WTC11 (cell line): ENCODE data around the gene TOX2. TPM values are rescaled to one million over a fixed set of nuclear protein-coding genes. Genes with fewer than 3 reads are reported as not detected.

ENCODE experiments used
- ATAC-seq: fragments of 200-7000 bp; cut with Tn5 transposase; 2 replicates; pipeline ENCODE4 v1.10.0; 2021; ENCODE audit warnings: mild to moderate bottlenecking, moderate library complexity
- CTCF ChIA-PET: fragments of 300-600 bp; sonication (Branson Sonifier 250); formaldehyde crosslinking; loops from one replicate; lab custom pipeline; 2021; ENCODE audit warnings: antibody characterized with exemption; lab: Charles Lee
- POLR2A ChIA-PET: fragments of 350-600 bp; sonication (Branson Sonifier 250); formaldehyde crosslinking; loops from one replicate; lab custom pipeline; 2021; ENCODE audit warnings: antibody characterized with exemption; lab: Charles Lee
- DNase-seq: peaks from one replicate; pipeline ENCODE4 v3.0.0; 2021; ENCODE audit warnings: low spot score
- H3K27ac Mint-ChIP-seq: 2 replicates; pipeline ENCODE4 v1.8.0; 2021; ENCODE audit warnings: mixed read lengths
- H3K27me3 Mint-ChIP-seq: 2 replicates; pipeline ENCODE4 v1.8.0; 2021; ENCODE audit warnings: low read depth, mild to moderate bottlenecking, moderate library complexity, mixed read lengths
- H3K36me3 Mint-ChIP-seq: 2 replicates; pipeline ENCODE4 v1.8.0; 2021; ENCODE audit warnings: mixed read lengths
- H3K4me1 Mint-ChIP-seq: 2 replicates; pipeline ENCODE4 v1.8.0; 2022; ENCODE audit warnings: mixed read lengths
- H3K4me3 Mint-ChIP-seq: 2 replicates; pipeline ENCODE4 v1.8.0; 2021; ENCODE audit warnings: mild to moderate bottlenecking, moderate library complexity, mixed read lengths
- H3K9me3 Mint-ChIP-seq: 2 replicates; pipeline ENCODE4 v1.8.0; 2021; ENCODE audit warnings: mixed read lengths
- AR ChIP-seq: fragments of 250-450 bp; sonication (Bioruptor Pico); IDR thresholded peaks from 2 replicates; pipeline ENCODE4 v1.9.0; 2021; ENCODE audit warnings: mild to moderate bottlenecking
- ATF3 ChIP-seq: sonication (generic); formaldehyde crosslinking; conservative IDR thresholded peaks from 2 replicates; pipeline ENCODE4 v1.8.1; 2022; ENCODE audit warnings: mild to moderate bottlenecking, missing genetic modification reagents
- CTCF ChIP-seq: fragments of 200-600 bp; IDR thresholded peaks from 2 replicates; pipeline ENCODE4 v1.8.0; 2022; ENCODE audit warnings: antibody characterized with exemption
- GTF2I ChIP-seq: fragments of 250-450 bp; sonication (Bioruptor Pico); conservative IDR thresholded peaks from 2 replicates; pipeline ENCODE4 v1.4.0; 2021; ENCODE audit warnings: mild to moderate bottlenecking
- IRF2 ChIP-seq: sonication (generic); formaldehyde crosslinking; IDR thresholded peaks from 2 replicates; pipeline ENCODE4 v1.8.0; 2022; ENCODE audit warnings: low read depth, missing genetic modification reagents, borderline replicate concordance
- JAZF1 ChIP-seq: fragments of 250-450 bp; sonication (Bioruptor Pico); IDR thresholded peaks from 2 replicates; pipeline ENCODE4 v1.9.0; 2021; ENCODE audit warnings: moderate library complexity, mild to moderate bottlenecking, inconsistent platforms
- KAT7 ChIP-seq: sonication (generic); formaldehyde crosslinking; IDR thresholded peaks from 2 replicates; pipeline ENCODE4 v1.8.1; 2023; ENCODE audit warnings: missing genetic modification reagents, mild to moderate bottlenecking, borderline replicate concordance
- NFYB ChIP-seq: sonication (generic); formaldehyde crosslinking; conservative IDR thresholded peaks from 2 replicates; pipeline ENCODE4 v1.8.0; 2022; ENCODE audit warnings: low read depth, missing genetic modification reagents
- NR2C2 ChIP-seq: sonication (generic); formaldehyde crosslinking; IDR thresholded peaks from 2 replicates; pipeline ENCODE4 v1.8.0; 2022; ENCODE audit warnings: mild to moderate bottlenecking, missing genetic modification reagents
- PREB ChIP-seq: sonication (generic); formaldehyde crosslinking; IDR thresholded peaks from 2 replicates; pipeline ENCODE4 v1.8.1; 2022; ENCODE audit warnings: mild to moderate bottlenecking, missing genetic modification reagents, moderate library complexity, borderline replicate concordance
- PRRX2 ChIP-seq: fragments of 250-450 bp; sonication (Bioruptor Pico); IDR thresholded peaks from 2 replicates; pipeline ENCODE4 v1.8.0; 2021; ENCODE audit warnings: mild to moderate bottlenecking
- TEAD4 ChIP-seq: sonication (generic); formaldehyde crosslinking; IDR thresholded peaks from 2 replicates; pipeline ENCODE4 v1.8.0; 2022; ENCODE audit warnings: mild to moderate bottlenecking, missing genetic modification reagents
- USF2 ChIP-seq: sonication (generic); formaldehyde crosslinking; IDR thresholded peaks from 2 replicates; pipeline ENCODE4 v1.8.1; 2023; ENCODE audit warnings: mild to moderate bottlenecking, missing genetic modification reagents, moderate library complexity
- ZBTB43 ChIP-seq: sonication (generic); formaldehyde crosslinking; IDR thresholded peaks from 2 replicates; pipeline ENCODE4 v1.8.1; 2023; ENCODE audit warnings: mild to moderate bottlenecking, missing genetic modification reagents
- ZNF138 ChIP-seq: sonication (generic); formaldehyde crosslinking; conservative IDR thresholded peaks from 2 replicates; pipeline ENCODE4 v1.8.1; 2022; ENCODE audit warnings: mild to moderate bottlenecking, moderate library complexity, missing genetic modification reagents
- ZNF263 ChIP-seq: sonication (generic); formaldehyde crosslinking; IDR thresholded peaks from 2 replicates; pipeline ENCODE4 v1.8.1; 2022; ENCODE audit warnings: low read depth, mild to moderate bottlenecking, moderate library complexity, missing genetic modification reagents
- ZNF281 ChIP-seq: sonication (generic); formaldehyde crosslinking; IDR thresholded peaks from 2 replicates; pipeline ENCODE4 v1.8.0; 2023; ENCODE audit warnings: mild to moderate bottlenecking, missing genetic modification reagents
- ZNF317 ChIP-seq: sonication (generic); formaldehyde crosslinking; IDR thresholded peaks from 2 replicates; pipeline ENCODE4 v1.8.1; 2023; ENCODE audit warnings: low read depth, mild to moderate bottlenecking, moderate library complexity, missing genetic modification reagents, borderline replicate concordance
- ZNF425 ChIP-seq: fragments of 250-450 bp; sonication (Bioruptor Pico); conservative IDR thresholded peaks from 2 replicates; pipeline ENCODE4 v1.9.0; 2021; ENCODE audit warnings: mild to moderate bottlenecking
- ZNF512 ChIP-seq: sonication (generic); formaldehyde crosslinking; IDR thresholded peaks from 2 replicates; pipeline ENCODE4 v1.8.1; 2022; ENCODE audit warnings: missing genetic modification reagents, borderline replicate concordance
- total RNA-seq: library from RNA; stranded (reverse); gene quantifications from 3 replicates; pipeline ENCODE4 v1.2.3, GENCODE V29; 2021

TOX2 gene
- total RNA-seq, 1 experiment from 2014 or later = 3.4 TPM

GRCh38 chr20:44106615-44107014, 192.0 kb downstream of the TOX2 start:
- no peaks in the 10 kb centered on the region for H3K4me1 Mint-ChIP-seq
- H3K36me3 Mint-ChIP-seq = peaks cover 21% of the 10 kb centered on the region
- TF ChIP-seq JAZF1 (CRISPR knock-in tag) (no peak), ZNF317 (CRISPR knock-in tag) (no peak), CTCF (no peak), AR (CRISPR knock-in tag) (no peak), PRRX2 (CRISPR knock-in tag) (no peak), IRF2 (CRISPR knock-in tag) (no peak), KAT7 (no peak), TEAD4 (no peak), GTF2I (CRISPR knock-in tag) (no peak), ZNF425 (CRISPR knock-in tag) (no peak), ZNF263 (CRISPR knock-in tag) (no peak), ZNF281 (CRISPR knock-in tag) (no peak), ATF3 (no peak), ZNF138 (CRISPR knock-in tag) (no peak), ZBTB43 (CRISPR knock-in tag) (no peak), ZNF512 (CRISPR knock-in tag) (no peak), USF2 (no peak), NR2C2 (CRISPR knock-in tag) (no peak), PREB (CRISPR knock-in tag) (no peak), NFYB (CRISPR knock-in tag) (no peak)
- H3K9me3 Mint-ChIP-seq = peaks cover 41% of the 10 kb centered on the region
- peaks cover 16% of the 10 kb centered on the region for H3K27me3 Mint-ChIP-seq
- ChIA-PET POLR2A (no interaction called here), CTCF (interaction anchor here (1.1 to 1.3 kb wide), 2 partner anchors 83 to 111 kb away, joined by 3 to 4 read pairs; no protein-coding TSS in a partner anchor)
- no peak overlapping the region for H3K27ac Mint-ChIP-seq
- no peak for DNase-seq
- ATAC-seq = no peak
- H3K4me3 Mint-ChIP-seq = no peak overlapping the region
